D721Med (cell line): ENCODE measurements around the gene ZNF319.

Source experiments
- DNase-seq: peaks from one replicate; pipeline ENCODE4 v3.0.0; 2011; ENCODE audit warnings: low spot score; ENCODE audit not compliant: insufficient read length
- FAIRE-seq: peaks from 2 replicates; lab custom pipeline; 2011; peaks lifted over from hg19 to GRCh38; lab: Jason Lieb, UNC
- TF ChIP-seq, protein P1 (sequence below): IDR thresholded peaks from 2 replicates; pipeline ENCODE4 v1.5.1; 2012; ENCODE audit warnings: mild to moderate bottlenecking, control low read depth; ENCODE audit not compliant: insufficient read depth; ENCODE audit errors: missing control alignments

The ZNF319 gene

GRCh38 chr16:58040945-58041627 is 40.6 kb upstream of the ZNF319 start:
- no peak for FAIRE-seq
- DNase-seq = no peak
- TF ChIP-seq, protein P1, sequence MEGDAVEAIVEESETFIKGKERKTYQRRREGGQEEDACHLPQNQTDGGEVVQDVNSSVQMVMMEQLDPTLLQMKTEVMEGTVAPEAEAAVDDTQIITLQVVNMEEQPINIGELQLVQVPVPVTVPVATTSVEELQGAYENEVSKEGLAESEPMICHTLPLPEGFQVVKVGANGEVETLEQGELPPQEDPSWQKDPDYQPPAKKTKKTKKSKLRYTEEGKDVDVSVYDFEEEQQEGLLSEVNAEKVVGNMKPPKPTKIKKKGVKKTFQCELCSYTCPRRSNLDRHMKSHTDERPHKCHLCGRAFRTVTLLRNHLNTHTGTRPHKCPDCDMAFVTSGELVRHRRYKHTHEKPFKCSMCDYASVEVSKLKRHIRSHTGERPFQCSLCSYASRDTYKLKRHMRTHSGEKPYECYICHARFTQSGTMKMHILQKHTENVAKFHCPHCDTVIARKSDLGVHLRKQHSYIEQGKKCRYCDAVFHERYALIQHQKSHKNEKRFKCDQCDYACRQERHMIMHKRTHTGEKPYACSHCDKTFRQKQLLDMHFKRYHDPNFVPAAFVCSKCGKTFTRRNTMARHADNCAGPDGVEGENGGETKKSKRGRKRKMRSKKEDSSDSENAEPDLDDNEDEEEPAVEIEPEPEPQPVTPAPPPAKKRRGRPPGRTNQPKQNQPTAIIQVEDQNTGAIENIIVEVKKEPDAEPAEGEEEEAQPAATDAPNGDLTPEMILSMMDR = no peak

- TF ChIP-seq, protein P1 = no peak
- FAIRE-seq (no peak), DNase-seq (no peak)
Measured at GRCh38 chr16:58040496-58040846, 40.0 kb upstream of the ZNF319 start.

DNA sequence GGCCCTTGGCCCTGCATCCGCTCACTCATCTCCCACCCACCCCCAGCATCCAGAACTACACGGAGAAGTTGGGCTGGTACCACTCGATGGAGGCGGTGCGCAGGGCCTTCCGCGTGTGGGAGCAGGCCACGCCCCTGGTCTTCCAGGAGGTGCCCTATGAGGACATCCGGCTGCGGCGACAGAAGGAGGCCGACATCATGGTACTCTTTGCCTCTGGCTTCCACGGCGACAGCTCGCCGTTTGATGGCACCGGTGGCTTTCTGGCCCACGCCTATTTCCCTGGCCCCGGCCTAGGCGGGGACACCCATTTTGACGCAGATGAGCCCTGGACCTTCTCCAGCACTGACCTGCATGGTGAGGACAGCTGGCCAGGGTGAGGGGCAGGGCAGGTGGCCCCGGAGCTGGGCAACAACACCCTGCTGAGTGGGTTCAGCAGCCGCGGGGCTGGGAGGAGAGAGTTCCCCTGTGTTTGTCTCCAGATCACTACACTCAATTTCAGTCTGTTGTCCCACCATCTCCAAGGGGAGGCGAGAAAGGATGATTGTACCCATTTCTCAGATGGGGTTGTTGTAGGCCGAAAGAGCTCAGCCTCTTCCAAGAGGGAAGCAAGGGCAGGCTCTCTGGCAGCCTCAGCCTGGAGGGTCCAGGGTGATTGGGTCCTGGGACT is 39.5 kb upstream of the ZNF319 start:
- TF ChIP-seq, protein P1 = no peak
- no peak for DNase-seq
- FAIRE-seq = no peak

- DNase-seq (no peak), FAIRE-seq (no peak)
- TF ChIP-seq, protein P1 = no peak
Measured at GRCh38 chr16:58038219-58038641, 37.8 kb upstream of the ZNF319 start.

DNA sequence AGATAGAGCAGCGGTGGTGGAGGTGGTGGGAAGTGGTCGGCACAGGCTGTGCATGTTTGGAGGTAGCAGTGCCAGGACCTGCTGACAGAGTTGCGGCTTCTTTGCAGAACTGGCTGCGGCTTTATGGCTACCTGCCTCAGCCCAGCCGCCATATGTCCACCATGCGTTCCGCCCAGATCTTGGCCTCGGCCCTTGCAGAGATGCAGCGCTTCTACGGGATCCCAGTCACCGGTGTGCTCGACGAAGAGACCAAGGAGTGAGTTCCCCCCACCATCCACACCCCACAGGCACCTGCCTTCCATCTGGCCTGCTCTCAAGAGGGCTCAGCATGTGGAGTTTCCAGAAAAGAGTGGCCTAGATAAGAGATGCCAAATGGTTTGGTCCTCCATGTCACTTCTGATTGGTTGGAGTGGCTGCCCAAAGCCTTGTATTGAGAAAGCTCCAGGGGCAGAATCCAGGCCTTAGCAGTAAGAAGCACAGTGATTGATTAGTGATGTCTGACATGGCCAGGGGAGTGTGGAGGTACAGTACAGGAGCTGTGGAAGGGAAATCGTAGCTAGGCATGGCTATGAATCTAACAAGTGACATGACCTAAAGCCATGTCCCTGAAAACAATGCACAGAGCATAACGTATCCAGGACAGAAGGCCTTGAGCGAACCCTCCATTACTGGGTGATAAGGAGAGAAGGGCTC is 37.0 kb upstream of the ZNF319 start:
- TF ChIP-seq, protein P1 = no peak
- DNase-seq (no peak), FAIRE-seq (no peak)

GRCh38 chr16:58036943-58037342 is 36.5 kb upstream of the ZNF319 start:
- TF ChIP-seq, protein P1 = no peak
- no peak for FAIRE-seq
- DNase-seq = no peak
